KMS-11 (cell line): ENCODE results near the gene SMC4.
"Not testable (repeated sequence)": the region's sequence is repeated elsewhere in the genome, so short reads cannot be mapped to it uniquely, and the experiment has no call there.

Experiments
- H2AFZ ChIP-seq: fragments of 200-600 bp; sonication (generic); 2 replicates; pipeline ENCODE4 v1.6.1; 2016; ENCODE audit warnings: antibody characterized with exemption, mixed run types, low read depth
- H3K27ac ChIP-seq: fragments of 200-600 bp; sonication (generic); 2 replicates; pipeline ENCODE4 v1.6.1; 2016; ENCODE audit warnings: mild to moderate bottlenecking, mixed run types
- H3K27me3 ChIP-seq: fragments of 200-600 bp; sonication (generic); 2 replicates; pipeline ENCODE4 v1.6.1; 2017; ENCODE audit warnings: mild to moderate bottlenecking, low read depth, mixed run types, moderate library complexity; ENCODE audit not compliant: insufficient read depth
- H3K36me3 ChIP-seq: fragments of 200-600 bp; sonication (generic); 2 replicates; pipeline ENCODE4 v1.6.1; 2017; ENCODE audit warnings: mild to moderate bottlenecking, mixed run types; ENCODE audit not compliant: insufficient read depth
- H3K4me1 ChIP-seq: fragments of 200-600 bp; sonication (generic); 2 replicates; pipeline ENCODE4 v1.6.1; 2016; ENCODE audit warnings: mild to moderate bottlenecking, low read depth, mixed run types; ENCODE audit not compliant: poor library complexity, severe bottlenecking
- H3K4me2 ChIP-seq: fragments of 200-600 bp; sonication (generic); 2 replicates; pipeline ENCODE4 v1.7.0; 2016; ENCODE audit warnings: mild to moderate bottlenecking, mixed run types
- H3K4me3 ChIP-seq: fragments of 200-600 bp; sonication (generic); IDR thresholded peaks from 2 replicates; pipeline ENCODE4 v1.6.1; 2017; ENCODE audit warnings: low read depth, low read length, mixed read lengths; ENCODE audit not compliant: insufficient read depth
- H3K79me2 ChIP-seq: fragments of 200-600 bp; sonication (generic); 2 replicates; pipeline ENCODE4 v1.6.1; 2016; ENCODE audit warnings: low read depth, mixed run types; ENCODE audit not compliant: insufficient read depth
- H3K9ac ChIP-seq: fragments of 200-600 bp; sonication (generic); 2 replicates; pipeline ENCODE4 v1.6.1; 2016; ENCODE audit warnings: mild to moderate bottlenecking, mixed run types
- H4K20me1 ChIP-seq: fragments of 200-600 bp; sonication (generic); 2 replicates; pipeline ENCODE4 v1.6.1; 2016; ENCODE audit warnings: mild to moderate bottlenecking, mixed run types; ENCODE audit not compliant: insufficient read depth
- TF ChIP-seq, protein P1 (sequence below): fragments of 200-600 bp; sonication (generic); conservative IDR thresholded peaks from 2 replicates; pipeline ENCODE4 v1.6.1; 2017; ENCODE audit warnings: low read depth, mild to moderate bottlenecking, antibody characterized with exemption, low read length, moderate library complexity, mixed read lengths

SMC4 gene

DNA sequence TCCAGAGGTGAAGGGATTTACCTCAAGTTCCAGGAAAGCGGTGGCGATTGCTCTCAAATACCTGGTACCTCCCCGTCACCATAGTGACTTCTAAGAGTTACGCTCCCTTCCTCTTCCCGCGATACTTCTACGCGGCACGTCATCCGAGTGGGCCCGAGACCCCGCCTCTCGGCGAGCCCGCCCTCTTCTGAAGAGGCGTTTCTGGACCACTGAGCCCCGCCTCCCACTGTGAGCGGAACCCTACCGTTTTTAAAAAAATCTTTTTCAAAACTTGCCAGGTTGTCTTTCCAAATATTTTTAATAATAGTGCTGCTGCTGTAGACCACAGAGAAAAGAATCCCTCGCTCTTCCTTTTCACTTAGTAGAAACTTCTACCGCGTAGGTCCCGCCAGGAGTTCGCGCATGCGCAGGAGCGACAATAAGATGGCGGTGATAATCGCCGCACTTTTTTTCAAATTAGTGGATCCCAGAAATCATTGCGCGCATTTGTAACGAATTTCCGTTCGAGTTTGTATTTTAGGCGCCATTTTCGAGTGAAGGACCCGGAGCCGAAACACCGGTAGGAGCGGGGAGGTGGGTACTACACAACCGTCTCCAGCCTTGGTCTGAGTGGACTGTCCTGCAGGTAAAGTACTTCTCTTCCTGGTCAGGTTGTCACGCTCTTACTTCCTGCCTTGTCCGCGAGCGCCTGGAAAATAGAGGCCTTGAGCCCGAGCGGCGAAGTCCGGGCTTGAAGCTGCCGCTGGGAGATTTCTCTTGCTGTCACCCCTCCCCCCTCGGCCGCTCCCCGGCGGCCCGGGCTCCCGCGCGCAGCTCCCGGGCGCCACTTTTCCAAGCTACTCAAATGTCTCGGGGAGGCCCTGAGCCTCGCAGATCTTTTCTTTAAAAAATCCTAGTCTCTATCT is at the start of gene SMC4, which contains the start of gene IFT80:
Gene SMC4 (plus strand): TSS at position 526 of the 905 bp plus-strand sequence. CDS start 1,177 bp downstream, outside the sequence.
Gene IFT80 (minus strand): TSS at position 101 of the 905 bp plus-strand sequence. CDS start 14,625 bp downstream, outside the sequence.
- H3K4me3 ChIP-seq, result peak within 1 kb of the TSS; percentile 68
- H3K4me2 ChIP-seq, result peak within 1 kb of the TSS; percentile 95
- H3K36me3 ChIP-seq, result peaks cover 23% of the 10 kb centered on the region; the same call in 1 of the 2 replicates
- H3K27me3 ChIP-seq, result no peaks in the 10 kb centered on the region
- H3K9ac ChIP-seq, result peak within 1 kb of the TSS; percentile 99
- H3K27ac ChIP-seq, result peak within 1 kb of the TSS; percentile 99
- H4K20me1 ChIP-seq, result peaks cover 27% of the 10 kb centered on the region
- TF ChIP-seq, protein P1, sequence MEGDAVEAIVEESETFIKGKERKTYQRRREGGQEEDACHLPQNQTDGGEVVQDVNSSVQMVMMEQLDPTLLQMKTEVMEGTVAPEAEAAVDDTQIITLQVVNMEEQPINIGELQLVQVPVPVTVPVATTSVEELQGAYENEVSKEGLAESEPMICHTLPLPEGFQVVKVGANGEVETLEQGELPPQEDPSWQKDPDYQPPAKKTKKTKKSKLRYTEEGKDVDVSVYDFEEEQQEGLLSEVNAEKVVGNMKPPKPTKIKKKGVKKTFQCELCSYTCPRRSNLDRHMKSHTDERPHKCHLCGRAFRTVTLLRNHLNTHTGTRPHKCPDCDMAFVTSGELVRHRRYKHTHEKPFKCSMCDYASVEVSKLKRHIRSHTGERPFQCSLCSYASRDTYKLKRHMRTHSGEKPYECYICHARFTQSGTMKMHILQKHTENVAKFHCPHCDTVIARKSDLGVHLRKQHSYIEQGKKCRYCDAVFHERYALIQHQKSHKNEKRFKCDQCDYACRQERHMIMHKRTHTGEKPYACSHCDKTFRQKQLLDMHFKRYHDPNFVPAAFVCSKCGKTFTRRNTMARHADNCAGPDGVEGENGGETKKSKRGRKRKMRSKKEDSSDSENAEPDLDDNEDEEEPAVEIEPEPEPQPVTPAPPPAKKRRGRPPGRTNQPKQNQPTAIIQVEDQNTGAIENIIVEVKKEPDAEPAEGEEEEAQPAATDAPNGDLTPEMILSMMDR, result no peak
- H3K4me1 ChIP-seq, result peaks cover 32% of the 10 kb centered on the region
- peaks cover 72% of the 10 kb centered on the region for H3K79me2 ChIP-seq
- H2AFZ ChIP-seq, result peak within 1 kb of the TSS; percentile 61

DNA sequence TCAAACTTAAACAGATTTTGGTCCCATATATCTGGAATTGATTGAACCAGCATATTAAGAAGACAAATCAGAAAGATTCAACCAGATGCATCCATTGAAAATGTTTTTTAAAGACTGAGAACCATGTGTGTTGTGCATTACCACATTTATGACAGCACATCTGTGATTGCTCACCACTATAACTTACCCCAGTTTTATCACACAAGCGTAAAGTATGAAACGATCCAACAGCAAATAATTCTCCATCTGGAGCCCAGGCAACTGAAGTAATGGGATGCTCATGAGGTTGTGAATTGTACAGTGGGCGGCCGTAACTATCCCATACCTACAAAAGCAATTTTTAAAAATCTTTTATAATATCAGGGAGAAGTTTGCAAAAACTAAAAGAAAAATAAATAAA is 43.6 kb upstream of the SMC4 start:
- no peak overlapping the region for H3K27ac ChIP-seq
- H3K4me3 ChIP-seq, result no peak overlapping the region
- TF ChIP-seq, protein P1, result no peak
- H3K36me3 ChIP-seq, result no peaks in the 10 kb centered on the region
- no peaks in the 10 kb centered on the region for H3K79me2 ChIP-seq
- no peaks in the 10 kb centered on the region for H3K4me1 ChIP-seq
- H4K20me1 ChIP-seq, result no peaks in the 10 kb centered on the region
- no peak overlapping the region for H3K9ac ChIP-seq
- H3K27me3 ChIP-seq, result no peaks in the 10 kb centered on the region
- H3K4me2 ChIP-seq, result no peak overlapping the region
- H2AFZ ChIP-seq, result no peak overlapping the region

DNA sequence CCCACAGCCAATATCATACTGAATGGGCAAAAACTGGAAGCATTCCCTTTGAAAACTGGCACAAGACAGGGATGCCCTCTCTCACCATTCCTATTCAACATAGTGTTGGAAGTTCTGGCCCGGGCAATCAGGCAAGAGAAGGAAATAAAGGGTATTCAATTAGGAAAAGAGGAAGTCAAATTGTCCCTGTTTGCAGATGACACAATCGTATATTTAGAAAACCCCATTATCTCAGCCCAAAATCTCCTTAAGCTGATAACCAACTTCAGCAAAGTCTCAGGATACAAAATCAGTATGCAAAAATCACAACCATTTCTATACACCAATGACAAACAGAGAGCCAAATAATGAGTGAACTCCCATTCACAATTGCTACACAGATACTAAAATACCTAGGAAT is 36.6 kb upstream of the SMC4 start:
- H3K4me2 ChIP-seq, H3K9ac ChIP-seq, H3K79me2 ChIP-seq, H3K36me3 ChIP-seq, H4K20me1 ChIP-seq, H3K27ac ChIP-seq, H3K27me3 ChIP-seq, H2AFZ ChIP-seq, H3K4me3 ChIP-seq, H3K4me1 ChIP-seq: not testable (repeated sequence)

DNA sequence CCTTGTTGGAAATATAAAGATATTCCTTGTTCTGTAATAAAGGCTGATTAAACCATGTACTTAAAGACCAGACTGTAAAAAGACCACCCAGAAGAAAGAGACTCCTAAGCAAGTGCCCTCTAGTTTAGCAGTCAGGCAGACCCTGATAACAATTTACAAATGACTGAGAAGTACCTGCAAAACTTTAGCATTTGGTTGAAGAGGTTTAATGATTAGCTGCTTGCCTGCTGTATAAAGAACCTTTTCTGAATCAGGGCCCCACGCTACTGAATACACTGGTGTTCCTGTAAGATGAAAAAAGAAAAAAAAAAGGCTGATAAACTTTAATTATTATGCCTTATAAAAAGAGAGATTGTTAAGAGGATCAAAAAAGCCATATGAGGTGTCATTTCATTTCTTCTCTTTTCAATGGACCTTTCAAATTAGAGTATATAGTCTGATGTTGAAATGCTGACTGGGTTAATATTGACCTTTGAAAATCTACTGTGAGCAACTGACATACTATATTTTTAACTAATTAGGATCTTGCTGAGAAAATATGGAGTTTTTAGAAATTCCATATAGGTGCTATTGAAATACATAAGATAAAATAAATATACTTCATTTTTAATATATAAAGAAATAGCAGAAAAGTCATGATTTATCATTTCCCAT is 33.5 kb upstream of the SMC4 start:
- H4K20me1 ChIP-seq, result no peaks in the 10 kb centered on the region
- H3K4me3 ChIP-seq, result no peak overlapping the region
- H3K9ac ChIP-seq, result no peak overlapping the region
- no peaks in the 10 kb centered on the region for H3K36me3 ChIP-seq
- TF ChIP-seq, protein P1, result no peak
- peaks cover 32% of the 10 kb centered on the region for H3K4me1 ChIP-seq
- no peaks in the 10 kb centered on the region for H3K79me2 ChIP-seq
- H3K27me3 ChIP-seq, result no peaks in the 10 kb centered on the region
- no peak overlapping the region for H3K27ac ChIP-seq
- no peak overlapping the region for H2AFZ ChIP-seq
- H3K4me2 ChIP-seq, result no peak overlapping the region
